Activated gamma-delta T cell treated with Interleukin-2 at 50 U/mL for 16 hours (primary cell): Measurements from ENCODE around the gene PRSS33.
A peak's percentile ranks its signal among the peaks of the same experiment; 100 is the strongest.

Experiments
- DNase-seq: peaks from one replicate; pipeline ENCODE4 v3.0.0-alpha.2; 2020

The PRSS33 gene

DNA sequence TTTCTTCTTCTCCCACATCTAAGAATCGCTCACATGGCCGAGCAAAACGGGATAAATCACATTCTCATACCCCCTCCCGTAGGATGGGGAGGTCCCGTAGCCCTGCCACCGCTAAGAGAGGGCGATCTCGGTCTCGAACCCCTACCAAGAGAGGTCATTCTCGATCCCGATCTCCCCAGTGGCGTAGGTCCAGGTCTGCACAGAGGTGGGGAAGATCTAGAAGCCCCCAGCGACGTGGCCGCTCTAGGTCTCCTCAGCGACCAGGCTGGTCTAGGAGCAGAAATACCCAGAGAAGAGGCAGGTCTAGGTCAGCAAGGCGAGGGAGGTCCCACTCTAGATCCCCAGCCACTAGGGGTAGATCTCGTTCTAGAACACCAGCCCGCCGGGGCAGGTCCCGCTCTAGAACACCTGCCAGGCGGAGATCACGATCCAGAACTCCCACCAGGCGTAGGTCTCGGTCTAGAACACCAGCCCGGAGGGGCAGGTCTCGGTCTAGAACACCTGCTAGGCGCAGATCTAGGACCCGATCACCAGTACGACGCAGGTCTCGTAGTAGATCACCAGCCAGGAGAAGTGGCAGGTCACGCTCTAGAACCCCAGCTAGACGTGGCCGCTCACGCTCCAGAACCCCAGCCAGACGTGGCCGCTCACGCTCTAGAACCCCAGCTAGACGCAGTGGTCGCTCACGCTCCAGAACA, 25.3 kb downstream of the PRSS33 start:
- DNase-seq, result no peak

DNA sequence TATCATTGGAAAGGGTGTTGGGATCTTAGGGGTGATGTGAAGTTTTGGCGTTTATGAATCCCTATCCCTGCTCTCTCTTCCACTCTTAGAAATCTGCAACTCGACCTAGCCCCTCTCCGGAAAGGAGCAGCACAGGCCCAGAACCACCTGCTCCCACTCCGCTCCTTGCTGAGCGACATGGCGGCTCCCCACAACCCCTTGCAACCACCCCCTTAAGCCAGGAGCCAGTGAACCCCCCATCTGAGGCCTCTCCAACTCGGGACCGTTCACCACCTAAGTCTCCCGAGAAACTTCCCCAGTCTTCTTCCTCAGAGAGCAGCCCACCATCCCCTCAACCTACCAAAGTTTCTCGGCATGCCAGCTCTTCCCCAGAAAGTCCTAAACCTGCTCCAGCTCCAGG, 25.9 kb downstream of the PRSS33 start:
- no peak for DNase-seq

- DNase-seq, result no peak
These were observed 30.0 kb downstream of the PRSS33 start for GRCh38 chr16:2757344-2757743.

- DNase-seq, result no peak
These were observed 30.9 kb downstream of the PRSS33 start for GRCh38 chr16:2756288-2757015.

GRCh38 chr16:2755158-2755557, 32.2 kb downstream of the PRSS33 start:
- no peak for DNase-seq

- no peak for DNase-seq
These were observed 33.7 kb downstream of the PRSS33 start for GRCh38 chr16:2753733-2754020.

DNA sequence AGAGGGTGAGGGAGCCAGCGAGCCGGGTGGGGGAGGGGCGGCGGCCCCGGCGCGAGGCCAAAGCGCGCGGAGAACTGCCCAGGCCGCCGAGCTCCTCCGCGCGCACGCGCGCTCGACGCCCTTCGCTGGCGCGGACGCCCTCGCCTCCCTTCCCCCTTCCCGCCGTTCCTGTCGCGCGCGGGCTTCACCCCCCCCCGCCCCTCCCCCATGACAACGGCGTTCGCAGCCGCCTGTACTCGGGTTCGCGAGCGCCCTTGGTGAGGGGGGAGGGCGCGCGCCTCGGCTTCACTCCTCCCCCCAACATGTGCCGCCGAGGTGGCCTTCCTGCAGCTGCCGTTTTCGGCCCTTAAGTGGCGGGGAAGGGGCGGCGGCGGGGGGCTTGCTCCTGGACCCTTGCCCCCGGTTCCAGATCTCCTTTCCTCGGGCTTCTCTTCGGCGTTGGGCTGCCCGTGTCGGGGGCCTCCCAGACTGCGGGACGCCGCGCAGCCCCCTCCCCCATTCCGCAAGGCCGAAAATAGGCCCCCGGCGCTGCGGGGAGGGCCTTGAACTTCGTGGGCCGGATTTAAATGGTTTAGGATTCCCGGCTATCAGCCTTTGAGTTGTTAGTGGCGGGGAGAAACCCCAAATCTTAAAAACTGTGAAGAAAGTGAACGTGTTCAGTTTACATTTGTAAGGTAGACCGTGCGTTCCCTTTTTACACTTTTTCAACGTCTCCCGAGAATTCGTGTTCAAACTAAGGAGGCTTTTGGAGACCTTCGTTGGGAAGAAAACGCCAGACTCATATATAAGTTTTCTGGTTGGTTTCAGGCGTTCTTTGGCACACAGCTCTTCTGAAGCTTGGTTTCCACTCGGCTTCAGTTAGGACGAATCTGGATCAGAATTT, 34.3 kb downstream of the PRSS33 start:
- no peak for DNase-seq

GRCh38 chr16:2752035-2752849, 35.1 kb downstream of the PRSS33 start, which contains the start of gene SRRM2:
TSS of gene SRRM2 (plus strand) at chr16:2752638. CDS start at chr16:2756365, 3,727 bp downstream.
- DNase-seq, result peak; percentile 93

DNA sequence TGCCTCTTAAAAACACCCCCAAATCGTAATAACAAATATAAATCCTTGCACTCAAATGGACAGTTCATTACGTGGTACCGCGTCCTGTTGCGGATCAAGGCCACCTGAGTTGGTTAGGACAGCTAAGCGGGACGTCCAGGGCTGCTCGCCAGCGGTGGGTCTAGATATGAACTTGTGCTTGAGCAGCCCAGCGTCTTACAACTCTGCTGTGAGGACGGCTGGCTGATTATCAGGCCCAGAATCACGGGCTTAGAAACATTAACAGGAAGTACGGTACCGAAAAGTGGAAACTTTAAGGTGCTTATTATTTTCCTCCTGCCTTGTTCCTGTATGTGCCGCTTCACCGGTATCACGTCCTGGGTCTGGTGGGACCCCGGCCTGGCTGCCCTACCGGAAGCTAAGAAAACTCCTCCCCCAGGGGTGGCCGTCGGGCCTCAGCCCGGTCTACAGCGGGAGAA, 35.8 kb downstream of the PRSS33 start:
- no peak for DNase-seq

DNA sequence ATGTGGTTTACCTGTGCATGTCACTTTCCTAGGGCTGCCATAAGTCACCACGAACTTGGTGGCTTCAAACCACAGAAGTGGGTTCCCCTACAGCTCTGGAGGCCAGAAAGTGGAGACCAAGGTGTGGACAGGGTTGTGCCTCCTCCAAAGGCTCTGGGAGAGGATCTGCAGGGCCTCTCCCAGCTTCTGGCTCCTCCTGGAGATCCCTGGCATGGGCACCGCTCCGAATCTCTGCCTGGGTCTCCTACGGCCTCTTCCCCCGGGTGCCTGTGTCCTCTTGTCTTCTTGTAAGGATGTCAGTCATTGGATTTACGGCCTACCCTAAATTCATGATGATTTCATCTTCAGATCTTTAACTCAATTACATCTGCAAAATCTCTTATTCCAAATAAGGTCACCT, 37.4 kb downstream of the PRSS33 start:
- no peak for DNase-seq

DNA sequence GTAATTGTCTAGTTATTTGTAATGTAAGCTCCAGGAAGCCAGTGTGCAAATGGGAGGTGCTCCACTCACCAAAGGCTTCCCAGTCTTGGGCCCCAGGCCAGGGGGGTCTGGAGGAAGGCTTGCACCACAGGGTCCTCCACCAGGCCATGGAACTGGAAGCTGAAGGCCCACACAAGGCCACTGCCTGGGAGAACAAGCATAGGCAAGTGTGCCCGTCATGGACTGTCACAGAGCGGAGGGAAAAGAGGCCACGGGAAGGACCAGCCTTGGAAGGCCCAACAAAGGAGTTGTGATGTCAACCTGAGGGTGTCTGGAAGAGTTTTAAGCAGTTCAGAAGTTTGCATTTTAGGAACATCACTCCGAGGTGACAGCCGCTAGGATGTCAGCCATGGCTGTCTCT, 37.9 kb downstream of the PRSS33 start:
- DNase-seq, result no peak

- no peak for DNase-seq
These were observed 38.5 kb downstream of the PRSS33 start for GRCh38 chr16:2748757-2749455.

GRCh38 chr16:2745961-2746360, 41.4 kb downstream of the PRSS33 start:
- DNase-seq, result no peak

GRCh38 chr16:2745116-2745890, 42.1 kb downstream of the PRSS33 start:
- no peak for DNase-seq

DNA sequence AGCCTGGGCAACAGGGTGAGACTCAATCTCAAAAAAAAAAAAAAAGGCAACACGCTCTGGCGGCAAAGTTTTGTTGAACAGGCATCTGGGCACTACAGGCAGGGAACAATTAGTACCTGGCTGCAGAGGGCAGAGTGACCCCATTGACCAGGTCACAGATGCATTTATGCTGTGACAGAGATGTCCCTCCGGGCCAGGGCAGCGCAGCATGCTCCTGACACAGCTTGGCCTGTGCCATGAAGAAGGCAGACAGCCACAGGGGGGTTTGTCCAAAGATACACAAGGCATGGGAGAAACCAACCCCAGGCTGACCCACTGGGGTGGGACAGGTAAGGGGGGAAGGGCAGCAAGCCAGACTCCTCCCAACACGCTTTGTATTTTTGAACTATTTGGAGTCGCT, 42.6 kb downstream of the PRSS33 start:
- DNase-seq, result no peak

DNA sequence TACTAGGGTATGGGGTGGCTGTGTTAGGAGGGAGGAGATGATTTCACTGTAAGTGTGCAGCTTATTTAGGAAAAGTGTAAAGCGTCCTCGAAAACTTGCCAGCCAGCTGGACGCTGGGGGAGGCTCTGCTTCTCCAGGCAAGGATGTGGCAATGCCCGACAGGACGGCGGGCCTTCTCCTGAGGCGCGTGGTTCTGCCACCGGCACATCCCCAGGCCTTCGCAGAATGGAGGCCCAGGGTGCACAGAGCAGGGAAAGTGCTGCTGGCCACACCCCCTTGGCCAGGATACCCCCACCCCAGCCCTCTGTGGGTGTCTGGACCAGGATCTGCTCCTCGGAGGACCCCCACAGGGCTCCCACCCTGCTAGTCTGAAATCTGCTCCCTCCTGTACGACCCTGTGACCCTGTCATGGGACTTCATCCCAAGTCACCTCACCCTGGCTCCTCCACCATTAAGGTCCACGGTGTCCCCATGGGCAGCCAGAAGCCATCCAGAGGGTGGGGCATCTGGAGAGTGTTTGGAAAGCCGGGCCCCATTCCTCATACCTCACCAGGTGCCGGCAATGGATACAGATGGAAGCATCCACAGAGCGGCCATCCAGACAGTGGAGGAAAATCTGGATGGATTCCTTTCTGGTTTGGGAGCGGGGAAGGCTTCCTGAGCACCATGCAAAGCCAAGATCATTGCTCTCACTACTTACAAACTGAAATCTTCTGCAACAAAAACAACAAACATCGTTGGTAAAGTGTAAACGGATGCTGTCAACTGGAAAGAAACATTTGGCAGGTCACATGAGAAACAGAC, 44.2 kb downstream of the PRSS33 start:
- no peak for DNase-seq

DNA sequence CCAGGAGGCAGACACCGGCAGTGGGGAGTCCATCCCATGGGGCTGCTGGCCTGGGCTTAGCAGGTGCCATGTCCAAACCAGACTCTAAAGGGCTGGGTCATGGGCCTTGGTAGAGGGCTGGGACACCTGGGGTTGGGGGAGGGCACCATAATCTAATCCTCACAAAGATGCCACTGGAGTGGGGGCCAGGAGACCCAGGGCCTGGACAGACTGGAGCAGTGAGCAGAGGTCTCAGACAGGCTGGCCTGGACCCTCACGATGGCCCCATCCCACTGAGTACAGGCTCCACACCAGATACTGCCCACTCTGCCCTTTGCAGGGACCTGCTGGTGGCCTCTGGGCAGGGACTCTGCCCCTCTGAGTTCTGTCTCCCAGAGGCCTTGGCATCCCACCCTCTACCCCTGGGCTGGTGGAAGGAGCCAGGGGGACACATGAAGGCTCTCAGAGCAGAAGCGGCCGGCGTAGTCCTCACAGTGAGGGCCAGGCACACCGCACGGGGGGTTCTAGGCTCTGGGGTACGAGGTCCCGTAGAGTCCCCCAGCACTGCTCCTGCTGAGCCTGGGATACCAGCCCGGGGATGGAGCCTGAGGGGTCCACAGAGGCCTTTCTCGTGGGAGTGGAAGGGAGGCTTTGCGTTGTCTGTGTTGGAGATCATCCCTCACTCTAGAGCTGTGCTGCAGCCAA, 44.9 kb downstream of the PRSS33 start:
- DNase-seq, result no peak

DNA sequence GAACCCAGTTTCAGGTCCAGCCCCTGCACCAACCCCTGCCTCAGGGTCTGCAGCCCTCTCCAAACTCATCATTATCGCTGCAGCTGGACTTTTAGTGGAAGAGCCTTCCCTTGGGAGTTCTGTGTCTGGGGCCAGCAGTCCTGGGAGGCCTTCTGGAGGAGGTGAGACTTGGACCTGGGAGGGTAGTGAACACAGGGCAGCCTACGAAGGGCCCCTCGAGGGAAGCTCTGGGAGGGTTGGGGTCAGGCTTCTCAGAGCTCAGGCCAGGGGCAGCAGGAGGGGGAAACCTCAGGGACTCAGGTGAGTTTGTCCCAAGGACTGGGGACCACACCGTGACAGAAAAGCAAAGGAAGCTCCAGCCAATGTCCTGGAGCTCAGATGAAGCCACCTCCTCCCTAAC, 46.2 kb downstream of the PRSS33 start:
- DNase-seq, result no peak

DNA sequence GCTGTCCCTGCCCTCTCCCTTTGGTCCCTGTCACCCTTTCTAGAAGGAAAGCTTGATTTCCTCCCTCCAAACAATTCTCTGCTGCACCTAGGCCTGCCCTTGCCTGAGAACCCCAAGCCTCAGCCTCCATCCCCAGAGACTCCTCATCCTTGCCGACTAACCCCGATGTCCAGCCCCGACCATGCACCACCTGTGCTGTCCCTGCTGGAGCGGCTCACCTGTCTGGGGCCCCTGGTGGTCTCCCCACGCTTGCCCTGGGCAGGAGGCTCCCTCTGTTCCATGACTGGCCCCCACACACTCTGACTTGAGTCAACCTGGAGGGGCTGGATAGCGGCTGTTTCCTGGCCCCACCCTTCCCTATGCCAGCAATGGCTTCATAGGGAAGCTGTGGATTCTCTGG, 46.9 kb downstream of the PRSS33 start:
- no peak for DNase-seq
